AG04450 (cell line): ENCODE data around the gene TUT4. TPM values are rescaled to one million over a fixed set of nuclear protein-coding genes. Genes with fewer than 3 reads are reported as not detected.

Experiments used
- CTCF ChIA-PET: fragments of 300-600, 350-600 bp; formaldehyde crosslinking; extraction: SDS; loops from one replicate; lab custom pipeline; 2022; ENCODE audit warnings: antibody characterized with exemption, inconsistent platforms; lab: Charles Lee
- POLR2A ChIA-PET: fragments of 350-600 bp; formaldehyde crosslinking; extraction: SDS; loops from one replicate; lab custom pipeline; 2021; ENCODE audit warnings: antibody characterized with exemption, inconsistent platforms; lab: Yijun Ruan, JAX
- DNase-seq: peaks from one replicate; pipeline ENCODE4 v3.0.0-alpha.2; 2011; ENCODE audit warnings: low read depth, low spot score
- H3K27ac ChIP-seq: one replicate; pipeline ENCODE4 v1.5.1; 2012; ENCODE audit warnings: low read depth, low read length, control low read depth
- H3K27me3 ChIP-seq: one replicate; pipeline ENCODE4 v1.6.0; 2012; ENCODE audit warnings: low read length; ENCODE audit not compliant: control insufficient read depth, insufficient read depth
- H3K4me3 ChIP-seq: 2 replicates; pipeline ENCODE4 v1.5.1; 2011; ENCODE audit warnings: mild to moderate bottlenecking, low read depth, low read length, control low read depth
- H3K9me3 ChIP-seq: 2 replicates; pipeline ENCODE4 v1.5.1; 2012; ENCODE audit warnings: low read length; ENCODE audit not compliant: control insufficient read depth, insufficient read depth
- polyA plus RNA-seq: library from polyadenylated mRNA; depleted of rRNA; stranded (reverse); fragments of >200 nt; gene quantifications from 2 replicates; pipeline ENCODE4 v1.2.3, GENCODE V29; 2011
- TF ChIP-seq, protein P1 (sequence below): IDR thresholded peaks from 2 replicates; pipeline ENCODE4 v1.5.1; 2011; ENCODE audit warnings: low read depth, low read length, control low read depth, inconsistent platforms

Gene TUT4
- polyA plus RNA-seq, 1 experiment: 30.0 TPM

DNA sequence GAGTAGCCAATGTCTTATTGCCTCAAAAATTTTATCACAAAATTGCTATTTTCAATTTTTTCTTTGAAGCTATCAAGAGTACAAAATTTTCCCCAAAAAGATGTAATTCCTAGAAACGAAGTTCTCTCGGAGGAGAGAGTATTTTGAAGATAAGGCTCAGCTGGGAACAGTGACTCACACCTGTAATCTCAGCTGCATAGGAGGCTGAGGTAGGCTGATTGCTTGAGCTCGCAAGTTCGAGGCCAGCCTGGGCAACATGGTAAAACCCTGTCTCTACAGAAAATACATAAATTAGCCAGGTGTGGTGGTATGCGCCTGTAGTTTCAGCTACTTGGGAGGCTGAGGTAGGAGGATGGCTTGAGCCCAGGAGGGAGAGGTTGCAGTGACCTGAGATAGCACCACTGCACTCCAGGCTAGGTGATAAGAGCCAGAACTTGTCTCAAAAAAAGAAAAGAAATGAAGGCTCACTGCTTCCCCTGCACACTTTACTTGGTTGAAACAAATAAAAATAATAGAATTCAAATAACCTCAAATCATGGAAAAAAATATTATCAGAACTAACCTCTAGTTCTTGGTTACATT lies 22.2 kb downstream of the TUT4 start:
- Histone ChIP-seq H3K9me3 (peaks cover 4% of the 10 kb centered on the region), H3K27ac (no peak overlapping the region), H3K27me3 (no peaks in the 10 kb centered on the region), H3K4me3 (no peak overlapping the region)
- TF ChIP-seq, protein P1, sequence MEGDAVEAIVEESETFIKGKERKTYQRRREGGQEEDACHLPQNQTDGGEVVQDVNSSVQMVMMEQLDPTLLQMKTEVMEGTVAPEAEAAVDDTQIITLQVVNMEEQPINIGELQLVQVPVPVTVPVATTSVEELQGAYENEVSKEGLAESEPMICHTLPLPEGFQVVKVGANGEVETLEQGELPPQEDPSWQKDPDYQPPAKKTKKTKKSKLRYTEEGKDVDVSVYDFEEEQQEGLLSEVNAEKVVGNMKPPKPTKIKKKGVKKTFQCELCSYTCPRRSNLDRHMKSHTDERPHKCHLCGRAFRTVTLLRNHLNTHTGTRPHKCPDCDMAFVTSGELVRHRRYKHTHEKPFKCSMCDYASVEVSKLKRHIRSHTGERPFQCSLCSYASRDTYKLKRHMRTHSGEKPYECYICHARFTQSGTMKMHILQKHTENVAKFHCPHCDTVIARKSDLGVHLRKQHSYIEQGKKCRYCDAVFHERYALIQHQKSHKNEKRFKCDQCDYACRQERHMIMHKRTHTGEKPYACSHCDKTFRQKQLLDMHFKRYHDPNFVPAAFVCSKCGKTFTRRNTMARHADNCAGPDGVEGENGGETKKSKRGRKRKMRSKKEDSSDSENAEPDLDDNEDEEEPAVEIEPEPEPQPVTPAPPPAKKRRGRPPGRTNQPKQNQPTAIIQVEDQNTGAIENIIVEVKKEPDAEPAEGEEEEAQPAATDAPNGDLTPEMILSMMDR: no peak
- no peak for DNase-seq
- ChIA-PET CTCF (no interaction called here), POLR2A (interaction anchor here (0.7 kb wide), 1 partner anchor 22 kb away, joined by 5 read pairs; the partner anchor contains the start of gene TUT4)

DNA sequence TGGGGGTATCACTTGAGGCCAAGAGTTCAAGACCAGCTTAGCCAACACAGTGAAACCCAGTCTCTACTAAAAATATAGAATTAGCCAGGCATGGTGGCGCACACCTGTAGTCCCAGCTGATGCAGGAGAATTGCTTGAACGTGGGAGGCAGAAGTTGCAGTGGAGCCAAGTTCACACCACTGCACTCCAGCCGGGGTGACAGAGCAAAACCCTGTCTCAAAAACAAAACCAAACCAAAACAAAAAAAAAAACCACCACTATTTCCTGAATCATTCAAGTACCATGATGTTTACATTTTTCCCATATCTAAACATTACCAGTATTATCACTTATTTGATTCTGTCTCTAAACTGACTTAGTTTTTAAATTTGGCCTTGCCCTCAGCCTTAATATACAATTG lies 29.5 kb downstream of the TUT4 start:
- no peaks in the 10 kb centered on the region for H3K27me3 ChIP-seq
- ChIA-PET POLR2A (interaction anchor here (0.7 kb wide), 2 partner anchors 84 to 146 kb away, joined by 3 read pairs; no protein-coding TSS in a partner anchor), CTCF (no interaction called here)
- no peaks in the 10 kb centered on the region for H3K9me3 ChIP-seq
- H3K4me3 ChIP-seq: no peak overlapping the region
- H3K27ac ChIP-seq: peak overlapping the region; percentile 49
- DNase-seq: peak; percentile 8
- TF ChIP-seq, protein P1: no peak

DNA sequence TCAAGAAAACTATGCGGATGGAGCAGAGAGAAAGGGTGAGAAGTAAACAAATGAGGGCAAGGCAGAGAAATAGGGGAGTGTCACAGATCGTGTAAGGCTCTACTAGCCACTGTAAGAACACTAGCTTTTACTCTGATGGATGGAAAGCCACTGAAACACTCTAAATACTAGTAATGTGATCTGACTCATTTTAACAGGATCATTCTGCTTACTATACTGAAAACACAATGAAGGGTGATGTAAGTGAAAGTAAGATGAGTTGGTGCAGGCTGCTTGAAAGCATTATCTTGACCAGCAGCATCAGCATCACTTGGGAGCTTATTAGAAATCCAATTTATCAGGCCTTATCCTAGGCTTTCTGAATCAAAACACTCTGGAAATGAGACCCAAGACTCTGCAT lies 32.7 kb downstream of the TUT4 start:
- Histone ChIP-seq H3K4me3 (no peak overlapping the region), H3K27ac (no peak overlapping the region), H3K27me3 (no peaks in the 10 kb centered on the region), H3K9me3 (no peaks in the 10 kb centered on the region)
- CTCF ChIA-PET: no interaction called here
- peak; percentile 10 for DNase-seq
- POLR2A ChIA-PET: no interaction called here
- TF ChIP-seq, protein P1: no peak

DNA sequence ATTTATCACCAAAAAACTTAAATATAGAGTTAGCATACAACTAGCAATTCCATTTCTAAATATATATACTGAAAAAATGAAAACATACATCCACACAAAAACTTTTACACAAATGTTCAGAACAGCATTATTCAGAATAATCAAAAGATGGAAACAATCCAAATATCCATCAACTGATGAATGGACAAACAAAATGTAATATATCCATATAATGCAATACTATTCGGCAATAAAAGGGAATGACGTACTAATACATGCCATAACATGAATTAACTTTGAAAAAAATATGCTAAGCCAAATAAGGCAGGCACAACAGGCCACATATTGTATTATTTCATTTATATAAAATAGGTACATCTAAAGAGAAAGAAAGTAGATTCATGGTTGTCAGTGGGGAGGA lies 33.9 kb downstream of the TUT4 start:
- TF ChIP-seq, protein P1: no peak

DNA sequence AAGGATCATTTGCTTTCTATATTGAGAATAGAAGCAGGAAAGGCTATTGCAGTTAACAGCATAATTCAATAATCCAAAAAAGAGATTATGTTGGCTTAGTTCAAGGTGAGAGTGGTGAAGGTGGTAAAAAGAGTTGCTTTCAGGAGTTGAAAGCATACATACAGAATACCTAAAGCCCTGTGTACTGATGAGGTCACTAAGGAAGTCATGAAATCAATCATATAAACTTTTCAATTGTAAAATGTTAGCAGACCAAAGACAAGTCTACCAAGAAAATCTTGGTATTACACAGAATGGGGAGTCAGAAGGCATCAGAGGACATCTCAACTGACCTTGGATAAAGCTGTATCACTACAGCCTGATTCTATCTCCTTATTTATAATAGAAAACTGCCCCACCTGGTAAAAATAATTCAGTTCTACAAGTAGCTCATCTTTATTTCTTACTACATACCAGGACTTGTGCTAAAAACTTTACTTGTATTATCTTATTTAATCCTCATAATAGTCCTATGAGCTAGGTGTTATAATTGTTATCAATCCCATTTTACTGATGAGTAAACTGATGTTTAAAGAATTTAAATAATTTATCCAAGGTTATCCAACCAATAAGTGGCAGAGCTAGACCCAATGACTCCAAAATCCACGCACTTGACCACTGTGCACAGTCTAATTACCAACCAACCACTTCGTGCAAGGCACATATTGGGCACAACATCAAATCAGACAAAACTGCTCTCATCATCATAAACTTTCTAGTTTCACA lies 40.9 kb downstream of the TUT4 start:
- no peaks in the 10 kb centered on the region for H3K9me3 ChIP-seq
- CTCF ChIA-PET: interaction anchor here (0.8 kb wide), 1 partner anchor 174 kb away, joined by 3 read pairs; no protein-coding TSS in a partner anchor
- no peak for DNase-seq
- H3K27me3 ChIP-seq: no peaks in the 10 kb centered on the region
- TF ChIP-seq, protein P1: no peak
- H3K27ac ChIP-seq: no peak overlapping the region
- POLR2A ChIA-PET: no interaction called here
- no peak overlapping the region for H3K4me3 ChIP-seq

More for the DNA sequence above, 33.9 kb downstream of the TUT4 start:
- Histone ChIP-seq H3K4me3 (no peak overlapping the region), H3K27me3 (no peaks in the 10 kb centered on the region), H3K9me3 (no peaks in the 10 kb centered on the region), H3K27ac (no peak overlapping the region)
- no peak for DNase-seq
- POLR2A ChIA-PET: no interaction called here
- CTCF ChIA-PET: no interaction called here
